Urinary bladder (tissue), 4 donors: Measurements from ENCODE around the gene C1orf159. TPM values are rescaled to one million over a fixed set of nuclear protein-coding genes. Genes with fewer than 3 reads are reported as not detected.

Experiments used
- DNase-seq: peaks from one replicate; pipeline ENCODE4 v3.0.0-alpha.2; 2015; ENCODE audit errors: extremely low spot score
- H3K27ac ChIP-seq: one replicate; pipeline ENCODE4 v1.5.1; 2013; ENCODE audit warnings: low read depth, mild to moderate bottlenecking, moderate library complexity
- H3K36me3 ChIP-seq: one replicate; pipeline ENCODE4 v1.6.1; 2013; ENCODE audit warnings: mild to moderate bottlenecking, moderate library complexity; ENCODE audit not compliant: insufficient read depth
- H3K4me1 ChIP-seq: one replicate; pipeline ENCODE4 v1.6.1; 2013; ENCODE audit warnings: mild to moderate bottlenecking, moderate library complexity; ENCODE audit not compliant: insufficient read depth
- H3K4me3 ChIP-seq: one replicate; pipeline ENCODE4 v1.5.1; 2013; ENCODE audit warnings: low read depth, low read length
- WGBS: extraction: QIAGEN DNeasy Blood & Tissue Kit; methylation state at CpG from one replicate; pipeline ENCODE4 v1.1.7; 2013; 5-methylcytosine and 5-hydroxymethylcytosine counted together
- polyA plus RNA-seq: library from polyadenylated mRNA; stranded (reverse); fragments of 200-250 nt; gene quantifications from one replicate; pipeline ENCODE4 v1.2.3, GENCODE V29; 2013
- total RNA-seq: library from RNA; depleted of rRNA; stranded (reverse); fragments of >200 nt; gene quantifications from one replicate; pipeline ENCODE4 v1.2.3, GENCODE V29; 2014
- donor health status: healthy with polysubstance abuse.
- donor health status: healthy.

Gene C1orf159
- total and polyA plus RNA-seq, 2 donors, result 7.1 to 12.6 TPM

- peak overlapping the region; percentile 10 for H3K4me3 ChIP-seq
- no peak for DNase-seq
- H3K27ac ChIP-seq, result no peak overlapping the region
- no peaks in the 10 kb centered on the region for H3K36me3 ChIP-seq
- WGBS, result 17% methylated on average over 39 of the region's 39 CpGs
- H3K4me1 ChIP-seq, result no peaks in the 10 kb centered on the region
Measured at GRCh38 chr1:1122078-1122811, 6.4 kb upstream of the C1orf159 start.

- WGBS, result 42% methylated on average over 15 of the region's 15 CpGs
- no peak overlapping the region for H3K4me3 ChIP-seq
- no peaks in the 10 kb centered on the region for H3K36me3 ChIP-seq
- H3K27ac ChIP-seq, result no peak overlapping the region
- DNase-seq, result no peak
- H3K4me1 ChIP-seq, result no peaks in the 10 kb centered on the region
Measured at GRCh38 chr1:1121611-1122077, 5.8 kb upstream of the C1orf159 start.

- DNase-seq, result no peak
- WGBS, result 79% methylated on average over 25 of the region's 25 CpGs
- H3K27ac ChIP-seq, result no peak overlapping the region
- H3K4me1 ChIP-seq, result no peaks in the 10 kb centered on the region
- H3K4me3 ChIP-seq, result no peak overlapping the region
- no peaks in the 10 kb centered on the region for H3K36me3 ChIP-seq
Measured at GRCh38 chr1:1120866-1121591, 5.1 kb upstream of the C1orf159 start.

DNA sequence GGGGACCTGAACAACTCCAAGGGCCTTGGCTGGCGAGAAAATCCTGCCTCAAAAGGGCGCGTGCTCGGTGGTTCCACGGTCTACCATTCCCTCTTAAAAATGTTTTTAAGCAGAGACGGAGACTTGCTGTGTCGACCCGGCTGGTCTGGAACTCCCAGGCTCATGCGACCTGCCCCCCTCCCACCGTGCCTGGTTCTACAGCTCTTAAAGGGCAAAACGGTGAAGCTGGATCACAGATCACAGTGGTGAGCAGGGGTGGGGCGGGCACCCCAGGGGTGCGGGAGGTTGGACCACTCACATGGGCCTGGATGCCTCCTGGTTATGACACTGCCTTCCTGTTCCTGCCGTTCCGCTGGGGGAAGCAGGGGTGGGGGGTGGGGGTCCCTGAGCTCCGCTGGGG is 4.2 kb upstream of the C1orf159 start:
- 59% methylated on average over 16 of the region's 16 CpGs for WGBS
- no peak for DNase-seq
- no peak overlapping the region for H3K27ac ChIP-seq

DNA sequence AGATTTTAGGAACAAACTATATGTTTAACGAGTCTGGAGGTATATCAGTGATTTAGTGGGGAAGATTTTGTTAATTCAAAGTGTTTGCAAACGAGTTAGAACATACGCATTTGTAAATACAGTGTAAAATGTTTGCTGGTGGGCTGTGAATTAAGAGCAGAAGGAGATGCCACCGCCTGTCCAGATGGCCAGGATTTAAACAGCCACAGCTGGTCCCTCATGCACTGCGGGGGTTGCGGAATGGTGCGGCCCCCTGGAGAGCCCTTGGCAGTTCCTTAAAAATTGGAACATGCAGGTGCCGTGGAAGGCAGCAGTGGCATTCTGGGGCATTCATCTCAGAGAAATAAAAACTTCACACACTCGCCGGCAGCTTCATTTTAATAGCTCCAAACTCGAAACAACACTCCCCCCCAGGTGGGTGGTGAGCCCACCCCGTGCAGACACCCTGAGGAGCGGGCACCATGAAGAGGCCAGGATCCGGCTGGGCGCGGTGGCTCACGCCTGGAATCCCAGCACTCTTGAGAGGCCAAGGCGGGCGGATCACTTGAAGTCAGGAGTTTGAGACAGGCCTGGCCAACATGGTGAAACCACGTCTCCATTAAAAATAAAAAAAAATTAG is 3.5 kb upstream of the C1orf159 start:
- H3K36me3 ChIP-seq, result no peaks in the 10 kb centered on the region
- WGBS, result 77% methylated on average over 20 of the region's 20 CpGs
- no peak overlapping the region for H3K27ac ChIP-seq
- DNase-seq, result no peak
- H3K4me1 ChIP-seq, result no peaks in the 10 kb centered on the region
- H3K4me3 ChIP-seq, result no peak overlapping the region

More for the DNA sequence above, 4.2 kb upstream of the C1orf159 start:
- Histone ChIP-seq H3K4me3 (no peak overlapping the region), H3K36me3 (no peaks in the 10 kb centered on the region), H3K4me1 (no peaks in the 10 kb centered on the region)

GRCh38 chr1:1118876-1119220 is 3.0 kb upstream of the C1orf159 start:
- H3K27ac ChIP-seq, result no peak overlapping the region
- no peaks in the 10 kb centered on the region for H3K36me3 ChIP-seq
- DNase-seq, result no peak
- H3K4me3 ChIP-seq, result no peak overlapping the region
- WGBS, result 87% methylated on average over 11 of the region's 11 CpGs
- H3K4me1 ChIP-seq, result no peaks in the 10 kb centered on the region

DNA sequence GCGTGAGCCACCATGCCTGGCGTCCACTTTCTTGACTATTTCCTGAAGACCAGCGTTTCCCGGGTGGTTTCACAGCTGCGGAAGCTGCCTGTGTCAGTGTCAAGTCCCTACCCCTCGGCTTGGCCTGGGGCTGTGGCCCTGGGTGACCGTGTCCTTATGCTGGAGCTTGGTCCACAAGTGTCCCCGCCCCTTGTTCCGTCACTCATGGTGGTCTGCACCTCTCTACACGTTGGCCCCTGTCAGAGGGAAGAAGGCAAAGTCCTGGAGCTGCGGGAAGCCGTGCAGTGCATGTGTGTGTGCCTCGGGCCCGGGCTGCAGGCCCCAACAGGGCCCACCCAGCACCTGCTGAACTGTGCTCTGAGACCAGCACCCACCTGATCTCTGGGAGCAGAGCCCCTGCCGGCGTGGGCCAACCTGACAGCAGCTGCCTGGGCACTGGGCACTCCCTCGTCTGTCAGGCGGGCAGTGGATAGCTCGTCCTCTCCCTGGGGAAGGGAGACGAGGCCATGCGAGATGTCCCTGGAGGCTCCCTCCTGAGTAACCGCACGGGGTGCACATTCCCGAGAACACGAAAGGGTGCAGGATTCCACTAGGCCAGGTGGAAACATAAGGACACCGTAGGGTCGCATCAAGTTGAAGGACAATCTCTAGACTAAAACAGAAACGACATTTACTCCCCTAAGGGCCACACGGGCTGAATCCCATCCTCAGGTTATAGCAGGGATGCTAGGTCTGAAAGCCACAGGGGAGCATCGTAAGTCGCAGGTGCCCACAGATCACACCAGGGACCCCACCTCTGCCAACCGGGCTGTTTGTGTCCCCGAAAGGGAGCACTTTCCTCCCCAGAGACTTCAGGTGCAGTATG is 2.4 kb upstream of the C1orf159 start:
- WGBS, result 84% methylated on average over 33 of the region's 33 CpGs
- Histone ChIP-seq H3K4me3 (no peak overlapping the region), H3K36me3 (no peaks in the 10 kb centered on the region), H3K4me1 (no peaks in the 10 kb centered on the region), H3K27ac (no peak overlapping the region)
- no peak for DNase-seq

GRCh38 chr1:1117469-1117831 is 1.6 kb upstream of the C1orf159 start:
- Histone ChIP-seq H3K36me3 (no peaks in the 10 kb centered on the region), H3K27ac (no peak overlapping the region), H3K4me3 (no peak overlapping the region), H3K4me1 (no peaks in the 10 kb centered on the region)
- DNase-seq, result no peak
- WGBS, result 76% methylated on average over 20 of the region's 20 CpGs

- no peak overlapping the region for H3K27ac ChIP-seq
- DNase-seq, result no peak
- peak overlapping the region; percentile 53 for H3K4me3 ChIP-seq
- WGBS, result 9% methylated on average over 47 of the region's 47 CpGs
- no peaks in the 10 kb centered on the region for H3K36me3 ChIP-seq
- no peaks in the 10 kb centered on the region for H3K4me1 ChIP-seq
Measured at GRCh38 chr1:1116701-1117468, 996 bp upstream of the C1orf159 start.

DNA sequence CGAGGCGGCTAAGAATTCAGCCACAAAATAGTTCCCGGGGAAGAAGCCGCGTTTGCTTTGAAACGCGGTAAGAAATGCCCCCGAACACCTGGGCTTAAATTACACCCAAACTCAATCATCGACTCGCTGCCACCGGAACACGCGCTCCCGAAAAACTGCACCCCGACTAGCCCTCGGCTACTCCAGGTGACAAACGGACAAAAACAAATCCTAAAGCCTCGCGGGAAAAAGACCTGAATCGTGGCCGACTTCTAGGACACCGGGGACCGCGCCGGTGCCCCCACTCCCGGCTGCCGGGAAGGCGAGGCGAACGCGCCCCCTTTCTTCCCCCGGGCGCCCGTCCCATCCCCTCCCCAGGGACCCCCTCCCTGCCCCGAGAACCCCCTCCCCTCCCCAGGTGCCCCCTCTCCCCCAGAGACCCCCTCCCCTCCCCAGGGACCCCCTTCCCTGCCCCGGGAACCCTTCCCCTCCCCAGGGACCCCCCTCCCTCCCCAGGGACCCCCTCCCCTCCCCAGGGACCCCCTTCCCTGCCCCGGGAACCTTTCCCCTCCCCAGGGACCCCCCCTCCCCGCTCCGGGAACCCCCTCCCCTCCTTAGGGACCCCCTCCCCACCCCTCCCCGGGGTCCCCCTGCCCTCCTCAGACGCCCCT is 628 bp downstream of the C1orf159 start:
- DNase-seq, result no peak
- H3K36me3 ChIP-seq, result no peaks in the 10 kb centered on the region
- WGBS, result 4% methylated on average over 41 of the region's 41 CpGs
- H3K4me1 ChIP-seq, result no peaks in the 10 kb centered on the region
- peak overlapping the region; percentile 88 for H3K27ac ChIP-seq
- peak overlapping the region; percentile 91 for H3K4me3 ChIP-seq

- no peak for DNase-seq
- Histone ChIP-seq H3K27ac (no peak overlapping the region), H3K4me1 (no peaks in the 10 kb centered on the region), H3K4me3 (no peak overlapping the region), H3K36me3 (no peaks in the 10 kb centered on the region)
- 92% methylated on average over 13 of the region's 13 CpGs for WGBS
Measured at GRCh38 chr1:1114431-1114830, 1.5 kb downstream of the C1orf159 start.

- WGBS, result 98% methylated on average over 30 of the region's 30 CpGs
- H3K27ac ChIP-seq, result no peak overlapping the region
- H3K4me1 ChIP-seq, result peaks cover 3% of the 10 kb centered on the region
- H3K4me3 ChIP-seq, result no peak overlapping the region
- no peak for DNase-seq
- no peaks in the 10 kb centered on the region for H3K36me3 ChIP-seq
Measured at GRCh38 chr1:1112237-1112985, 3.5 kb downstream of the C1orf159 start.
